Spleen (tissue), 11 donors: ENCODE results near the gene WAC. TPM values are rescaled to one million over a fixed set of nuclear protein-coding genes. Genes with fewer than 3 reads are reported as not detected.

ENCODE experiments used
- DNase-seq: peaks from one replicate; pipeline ENCODE4 v3.0.0-alpha.2; 2020
- H3K27ac ChIP-seq, 8 donors: fragments of 200-600 bp; sonication (generic) in 7 of 8; 1 replicate in 4 of 8; 2 replicates in 4 of 8; pipeline versions ENCODE4 v1.5.0 to v1.8.0; 2016 to 2021; ENCODE audit warnings: inconsistent platforms in 4 of 8, mild to moderate bottlenecking in 4 of 8, moderate library complexity in 1 of 8
- H3K27me3 ChIP-seq, 7 donors: fragments of 200-600 bp; sonication (generic) in 6 of 7; replicated peaks in 1 of 7; 1 replicate in 4 of 7; 2 replicates in 3 of 7; pipeline versions ENCODE4 v1.5.0 to v1.8.0; 2016 to 2021; ENCODE audit warnings: inconsistent platforms in 3 of 7, mild to moderate bottlenecking in 1 of 7
- H3K36me3 ChIP-seq, 6 donors: fragments of 200-600 bp; sonication (generic) in 5 of 6; 1 replicate in 4 of 6; 2 replicates in 2 of 6; pipeline versions ENCODE4 v1.5.0 to v1.8.0; 2016 to 2021; ENCODE audit warnings: inconsistent platforms in 2 of 6
- H3K4me1 ChIP-seq, 6 donors: fragments of 200-600 bp; sonication (generic) in 5 of 6; 1 replicate in 3 of 6; 2 replicates in 3 of 6; pipeline versions ENCODE4 v1.5.0 to v1.8.0; 2016 to 2021; ENCODE audit warnings: inconsistent platforms in 3 of 6
- H3K4me3 ChIP-seq, 8 donors: fragments of 200-600 bp; sonication (generic) in 7 of 8; 1 replicate in 4 of 8; 2 replicates in 4 of 8; pipeline versions ENCODE4 v1.5.0 to v1.8.0; 2016 to 2021; ENCODE audit warnings: inconsistent platforms in 4 of 8, mild to moderate bottlenecking in 4 of 8, moderate library complexity in 2 of 8
- H3K9me3 ChIP-seq, 8 donors: fragments of 200-600 bp; sonication (generic) in 7 of 8; 1 replicate in 4 of 8; 2 replicates in 4 of 8; pipeline versions ENCODE4 v1.5.0 to v1.8.0; 2016 to 2021; ENCODE audit warnings: inconsistent platforms in 4 of 8
- CTCF ChIP-seq, 11 experiments: fragments of 200-600 bp in 7 of 11; fragments of 450-650 bp in 4 of 11; sonication (generic) in 4 of 11; IDR thresholded peaks in 8 of 11; conservative IDR thresholded peaks in 3 of 11; 1 replicate in 7 of 11; 2 replicates in 4 of 11; pipeline versions ENCODE4 v1.4.0 to v1.8.0; 2016 to 2021; ENCODE audit warnings: antibody characterized with exemption in 11 of 11, inconsistent platforms in 4 of 11, mild to moderate bottlenecking in 1 of 11
- POLR2A ChIP-seq, 3 donors: fragments of 450-650 bp; IDR thresholded peaks; one replicate each; pipeline ENCODE4 v1.5.1; 2017; ENCODE audit warnings: antibody characterized with exemption in 3 of 3, mild to moderate bottlenecking in 1 of 3
- POLR2AphosphoS5 ChIP-seq, 3 donors: sonication (generic); formaldehyde crosslinking; IDR thresholded peaks; one replicate each; pipeline ENCODE4 v1.5.1; 2017; ENCODE audit warnings: antibody characterized with exemption in 3 of 3
- WGBS, 5 donors: extraction: QIAGEN DNeasy Blood & Tissue Kit in 3 of 5; methylation state at CpG; one replicate each; pipeline versions ENCODE4 v1.1.5 to v1.1.7; 2013 to 2018; 5-methylcytosine and 5-hydroxymethylcytosine counted together
- intact Hi-C: fragments of 100-400 bp; cut with DNase I; formaldehyde crosslinking; loops from one replicate; pipeline ENCODE4 v1.15.0; 2023; ENCODE audit warnings: low total_unique reads
- polyA plus RNA-seq, 3 donors: library from polyadenylated mRNA; stranded (reverse); fragments of 200-250 nt; gene quantifications; one replicate each; pipeline ENCODE4 v1.2.1, GENCODE V29; 2013
- total RNA-seq, 7 donors: library from RNA; depleted of rRNA in 3 of 7; stranded (reverse); fragments of >200 nt in 3 of 7; fragmentation: NEBNext Ultra II Directional in 4 of 7; extraction: Animal tissue kit (Norgen Biotek cat#: 25700) in 4 of 7; gene quantifications; one replicate each; pipeline versions ENCODE4 v1.1.0 to v1.2.1, GENCODE V29; 2016 to 2021
- donor health status: healthy with polysubstance abuse.
- donor health status: DM: no; HTN: no; CAD: no; lungs with moderate emphysema.
- donor health status: DM: no; HTN: no; CAD: no.
- donor health status: Bipolar disorder and iron deficiency.
- donor health status: healthy.
- donor health status: DM: no; HTN: no; CAD: no.
- donor health status: DM: yes; HTN: yes; CAD: no.

WAC gene
- total and polyA plus RNA-seq, 10 donors, result 29.6 to 181 (median 142) TPM

- H3K36me3 ChIP-seq, result no peaks in the 10 kb centered on the region
- H3K27me3 ChIP-seq, result no peaks in the 10 kb centered on the region
- no peak for DNase-seq
- H3K4me3 ChIP-seq, result peak overlapping the region in 1 of 8 donors; percentile 34
- intact Hi-C loops, result no loop called here
- peaks cover 0 to 37% (median 0%) of the 10 kb centered on the region in 6 donors for H3K4me1 ChIP-seq
- peak overlapping the region in 7 of 8 donors; percentile 65 to 88 (median 77) for H3K27ac ChIP-seq
- TF ChIP-seq CTCF (IDR thresholded peaks at IDR 0.05 in 8 of 11, conservative IDR thresholded peaks at IDR 0.05 in 3 of 11) (no peak), POLR2A (IDR thresholded peaks at IDR 0.05) (no peak), POLR2AphosphoS5 (IDR thresholded peaks at IDR 0.05) (no peak)
- no peaks in the 10 kb centered on the region for H3K9me3 ChIP-seq
- WGBS, 5 donors, result 44 to 59% (median 57%) methylated on average over 12 of the region's 12 CpGs
These were observed 40.6 kb upstream of the WAC start for GRCh38 chr10:28492116-28492920.

- intact Hi-C loops, result no loop called here
- H3K4me1 ChIP-seq, result peaks cover 0 to 34% (median 0%) of the 10 kb centered on the region in 6 donors
- WGBS, 5 donors, result 74 to 95% (median 90%) methylated on average over 2 of the region's 2 CpGs
These were observed 38.5 kb upstream of the WAC start for GRCh38 chr10:28494420-28494819.

GRCh38 chr10:28495084-28495483, 37.8 kb upstream of the WAC start:
- TF ChIP-seq POLR2AphosphoS5 (IDR thresholded peaks at IDR 0.05) (no peak), CTCF (IDR thresholded peaks at IDR 0.05 in 8 of 11, conservative IDR thresholded peaks at IDR 0.05 in 3 of 11) (no peak), POLR2A (IDR thresholded peaks at IDR 0.05) (no peak)

More at GRCh38 chr10:28494420-28494819, 38.5 kb upstream of the WAC start:
- DNase-seq, result no peak
- Histone ChIP-seq H3K4me3 (no peak overlapping the region), H3K27me3 (no peaks in the 10 kb centered on the region), H3K9me3 (no peaks in the 10 kb centered on the region), H3K36me3 (no peaks in the 10 kb centered on the region), H3K27ac (no peak overlapping the region)
- TF ChIP-seq POLR2A (IDR thresholded peaks at IDR 0.05), result no peak
- no peak for TF ChIP-seq POLR2AphosphoS5 (IDR thresholded peaks at IDR 0.05)
- TF ChIP-seq CTCF (IDR thresholded peaks at IDR 0.05 in 8 of 11, conservative IDR thresholded peaks at IDR 0.05 in 3 of 11), result no peak

GRCh38 chr10:28496017-28496416, 36.9 kb upstream of the WAC start:
- peaks cover 0 to 26% (median 0%) of the 10 kb centered on the region in 6 donors for H3K4me1 ChIP-seq
- DNase-seq, result no peak
- no peak overlapping the region for H3K4me3 ChIP-seq
- TF ChIP-seq CTCF (IDR thresholded peaks at IDR 0.05 in 8 of 11, conservative IDR thresholded peaks at IDR 0.05 in 3 of 11) (no peak), POLR2A (IDR thresholded peaks at IDR 0.05) (no peak), POLR2AphosphoS5 (IDR thresholded peaks at IDR 0.05) (no peak)
- H3K36me3 ChIP-seq, result no peaks in the 10 kb centered on the region
- H3K9me3 ChIP-seq, result no peaks in the 10 kb centered on the region
- H3K27ac ChIP-seq, result peak overlapping the region in 2 of 8 donors; percentile 5 to 40
- intact Hi-C loops, result no loop called here
- WGBS, 5 donors, result 63 to 91% (median 72%) methylated on average over 3 of the region's 3 CpGs
- no peaks in the 10 kb centered on the region for H3K27me3 ChIP-seq

More at GRCh38 chr10:28495084-28495483, 37.8 kb upstream of the WAC start:
- Histone ChIP-seq H3K36me3 (no peaks in the 10 kb centered on the region), H3K4me1 (peaks cover 0 to 34% (median 0%) of the 10 kb centered on the region in 6 donors), H3K4me3 (no peak overlapping the region), H3K9me3 (no peaks in the 10 kb centered on the region), H3K27ac (peak overlapping the region in 1 of 8 donors; percentile 5), H3K27me3 (no peaks in the 10 kb centered on the region)
- intact Hi-C loops, result no loop called here
- DNase-seq, result no peak
- WGBS, 5 donors, result 54 to 66% (median 60%) methylated on average over 3 of the region's 3 CpGs
